Activated CD4-positive, CD25-positive, alpha-beta regulatory T cell treated with anti-CD3 and anti-CD28 coated beads, Interleukin-2, amount 50 U/mL, for 16 hours (primary cell): ENCODE data around the gene VWA8.

ENCODE experiments used
- DNase-seq: peaks from one replicate; pipeline ENCODE4 v3.0.0-alpha.2; 2020; ENCODE audit warnings: low read depth, low spot score

The VWA8 gene

GRCh38 chr13:41520016-41520659, 440.8 kb downstream of the VWA8 start:
- no peak for DNase-seq
